SK-N-SH treated with all-trans-retinoic acid at 6 μM for 48 hours (cell line): ENCODE results near the gene ADCY1.

Experiments used
- ATAC-seq: fragments of 200-7000 bp; cut with Tn5 transposase; 3 replicates; pipeline ENCODE4 v1.9.1; 2020; ENCODE audit warnings: mild to moderate bottlenecking, moderate library complexity
- ARNTL ChIP-seq: fragments of 450-650 bp; formaldehyde crosslinking; IDR thresholded peaks from 2 replicates; pipeline ENCODE4 v1.5.0; 2020; ENCODE audit warnings: low read depth, mild to moderate bottlenecking, moderate library complexity, borderline replicate concordance
- CREB5 ChIP-seq: fragments of 250-450 bp; sonication (Bioruptor Pico); IDR thresholded peaks from 2 replicates; pipeline ENCODE4 v1.5.1; 2020; ENCODE audit warnings: low read depth, mild to moderate bottlenecking, moderate library complexity
- CSDC2 ChIP-seq: fragments of 250-450 bp; sonication (Bioruptor Pico); IDR thresholded peaks from 2 replicates; pipeline ENCODE4 v1.5.0; 2020; ENCODE audit warnings: mild to moderate bottlenecking, moderate library complexity
- CSRNP3 ChIP-seq: fragments of 250-450 bp; sonication (Bioruptor Pico); IDR thresholded peaks from 2 replicates; pipeline ENCODE4 v1.5.1; 2021; ENCODE audit warnings: mild to moderate bottlenecking, moderate library complexity
- ESRRG ChIP-seq: fragments of 250-450 bp; sonication (Bioruptor Pico); IDR thresholded peaks from 2 replicates; pipeline ENCODE4 v1.6.1; 2021; ENCODE audit warnings: mild to moderate bottlenecking
- GLIS3 ChIP-seq: fragments of 250-450 bp; sonication (Bioruptor Pico); IDR thresholded peaks from 2 replicates; pipeline ENCODE4 v1.5.0; 2020; ENCODE audit warnings: mild to moderate bottlenecking, moderate library complexity
- ISL1 ChIP-seq: fragments of 250-450 bp; sonication (Bioruptor Pico); IDR thresholded peaks from 2 replicates; pipeline ENCODE4 v2.1.2; 2022; ENCODE audit warnings: mild to moderate bottlenecking, moderate library complexity
- OSR1 ChIP-seq: fragments of 250-450 bp; sonication (Bioruptor Pico); IDR thresholded peaks from 2 replicates; pipeline ENCODE4 v1.8.0; 2022; ENCODE audit warnings: moderate library complexity, mild to moderate bottlenecking, inconsistent platforms
- PATZ1 ChIP-seq: fragments of 250-450 bp; sonication (Bioruptor Pico); IDR thresholded peaks from 2 replicates; pipeline ENCODE4 v1.8.0; 2020; ENCODE audit warnings: mild to moderate bottlenecking, moderate library complexity, borderline replicate concordance
- PPARA ChIP-seq: fragments of 250-450 bp; sonication (Bioruptor Pico); IDR thresholded peaks from 2 replicates; pipeline ENCODE4 v1.5.0; 2020; ENCODE audit warnings: mild to moderate bottlenecking, borderline replicate concordance
- RARB ChIP-seq: fragments of 250-450 bp; sonication (Bioruptor Pico); IDR thresholded peaks from 2 replicates; pipeline ENCODE4 v1.8.0; 2021; ENCODE audit warnings: mild to moderate bottlenecking, moderate library complexity
- SNAI2 ChIP-seq: fragments of 250-450 bp; sonication (Bioruptor Pico); IDR thresholded peaks from 2 replicates; pipeline ENCODE4 v1.5.0; 2020; ENCODE audit warnings: mild to moderate bottlenecking, moderate library complexity
- TCF4 ChIP-seq: fragments of 250-450 bp; sonication (Bioruptor Pico); IDR thresholded peaks from 2 replicates; pipeline ENCODE4 v1.8.0; 2021; ENCODE audit warnings: mild to moderate bottlenecking, moderate library complexity, borderline replicate concordance
- TOX ChIP-seq: fragments of 250-450 bp; sonication (Bioruptor Pico); IDR thresholded peaks from 2 replicates; pipeline ENCODE4 v1.8.0; 2021; ENCODE audit warnings: mild to moderate bottlenecking, moderate library complexity, borderline replicate concordance
- TSHZ2 ChIP-seq: fragments of 250-450 bp; sonication (Bioruptor Pico); IDR thresholded peaks from 2 replicates; pipeline ENCODE4 v1.5.0; 2020; ENCODE audit warnings: mild to moderate bottlenecking, moderate library complexity
- ZC3H10 ChIP-seq: fragments of 250-450 bp; sonication (Bioruptor Pico); IDR thresholded peaks from 2 replicates; pipeline ENCODE4 v1.5.1; 2021; ENCODE audit warnings: mild to moderate bottlenecking, moderate library complexity
- ZFP3 ChIP-seq: fragments of 250-450 bp; sonication (Bioruptor Pico); IDR thresholded peaks from 2 replicates; pipeline ENCODE4 v1.5.0; 2020; ENCODE audit warnings: mild to moderate bottlenecking, moderate library complexity
- ZNF565 ChIP-seq: fragments of 450-650 bp; formaldehyde crosslinking; conservative IDR thresholded peaks from 2 replicates; pipeline ENCODE4 v1.5.0; 2020; ENCODE audit warnings: low read depth, mild to moderate bottlenecking, moderate library complexity
- ZNF70 ChIP-seq: fragments of 450-650 bp; formaldehyde crosslinking; IDR thresholded peaks from 2 replicates; pipeline ENCODE4 v1.5.0; 2020; ENCODE audit warnings: mild to moderate bottlenecking, moderate library complexity
- TF ChIP-seq, protein P1 (sequence below): fragments of 250-450 bp; sonication (Bioruptor Pico); IDR thresholded peaks from 2 replicates; pipeline ENCODE4 v1.8.0; 2021; ENCODE audit warnings: low read depth, mild to moderate bottlenecking, moderate library complexity, borderline replicate concordance

The ADCY1 gene

DNA sequence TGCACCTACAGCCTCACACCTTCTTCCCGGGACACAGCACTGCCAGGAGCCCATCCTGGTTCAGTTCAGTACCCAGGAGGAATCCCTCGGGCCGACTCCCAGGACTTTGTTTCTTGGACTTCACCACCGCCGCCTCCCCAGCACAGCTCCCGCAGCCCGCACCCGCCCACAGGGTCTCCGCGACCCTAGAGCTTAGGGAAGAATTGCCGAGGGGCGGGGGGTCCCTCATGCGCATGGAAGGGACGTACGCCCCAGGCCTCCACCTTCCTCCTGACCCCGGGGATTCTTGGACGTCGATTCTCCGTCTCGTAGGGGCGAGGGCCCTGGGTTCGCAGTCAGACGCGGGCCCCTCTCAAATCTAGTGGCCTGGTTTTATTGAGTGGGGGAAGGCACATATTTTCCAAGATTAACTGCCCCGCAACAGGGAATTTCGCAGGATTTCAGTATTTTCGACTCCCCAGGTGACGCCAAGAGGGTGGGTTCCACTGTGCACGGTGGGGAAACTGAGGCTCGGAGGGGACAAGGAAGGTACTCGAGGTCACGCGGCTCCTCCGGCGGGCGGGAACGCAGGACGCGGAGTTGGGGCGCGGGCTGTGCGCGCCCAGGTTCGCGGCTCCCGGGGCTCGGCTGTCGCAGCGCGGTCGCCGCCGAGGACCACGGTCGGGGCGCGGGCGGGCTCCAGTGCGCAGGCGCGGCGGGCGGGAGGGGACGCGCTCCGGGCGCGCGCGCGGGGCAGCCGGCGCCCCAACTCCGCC lies at the start of gene ADCY1:
Gene ADCY1 (plus strand): TSS at position 708 of the 755 bp plus-strand sequence. CDS start 176 bp downstream, outside the sequence.
- ATAC-seq = no peak
- TF ChIP-seq CSDC2 (CRISPR knock-in tag) (no peak), RARB (CRISPR knock-in tag) (no peak), SNAI2 (CRISPR knock-in tag) (no peak), TCF4 (no peak), ZNF565 (no peak)

DNA sequence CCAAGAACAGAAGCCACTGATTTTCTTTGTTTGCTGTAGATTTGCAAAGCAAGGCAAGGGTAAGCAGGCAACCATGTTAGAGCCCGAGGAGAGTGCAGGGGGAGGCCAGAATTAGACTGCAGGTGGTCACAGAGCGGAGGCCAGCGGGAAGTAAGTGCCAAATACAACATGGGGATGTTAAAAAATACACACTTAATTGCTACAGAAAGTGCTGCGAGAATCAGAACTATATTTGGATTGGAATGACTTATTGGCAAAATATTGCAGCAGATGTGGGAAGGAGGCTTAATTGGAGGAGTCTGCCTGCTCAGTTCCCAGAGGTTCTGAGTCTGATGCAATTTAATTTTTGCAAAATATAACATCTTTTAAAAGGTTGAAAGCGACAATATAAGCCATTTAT lies 49.7 kb upstream of the ADCY1 start:
- no peak for TF ChIP-seq ISL1 (CRISPR knock-in tag)
- no peak for TF ChIP-seq ARNTL (CRISPR knock-in tag)
- no peak for TF ChIP-seq ZC3H10 (CRISPR knock-in tag)
- no peak for TF ChIP-seq ZNF565
- no peak for TF ChIP-seq ZNF70 (CRISPR knock-in tag)
- TF ChIP-seq PATZ1 (CRISPR knock-in tag) = no peak
- TF ChIP-seq GLIS3 (CRISPR knock-in tag) = no peak
- TF ChIP-seq ESRRG (CRISPR knock-in tag) = no peak
- TF ChIP-seq TCF4 = no peak
- no peak for TF ChIP-seq ZFP3 (CRISPR knock-in tag)
- TF ChIP-seq SNAI2 (CRISPR knock-in tag) = no peak
- TF ChIP-seq PPARA (CRISPR knock-in tag) = no peak
- TF ChIP-seq CSDC2 (CRISPR knock-in tag) = no peak
- TF ChIP-seq RARB (CRISPR knock-in tag) = no peak
- TF ChIP-seq CSRNP3 (CRISPR knock-in tag) = no peak
- no peak for TF ChIP-seq TOX (CRISPR knock-in tag)
- TF ChIP-seq CREB5 = no peak
- TF ChIP-seq, protein P1, sequence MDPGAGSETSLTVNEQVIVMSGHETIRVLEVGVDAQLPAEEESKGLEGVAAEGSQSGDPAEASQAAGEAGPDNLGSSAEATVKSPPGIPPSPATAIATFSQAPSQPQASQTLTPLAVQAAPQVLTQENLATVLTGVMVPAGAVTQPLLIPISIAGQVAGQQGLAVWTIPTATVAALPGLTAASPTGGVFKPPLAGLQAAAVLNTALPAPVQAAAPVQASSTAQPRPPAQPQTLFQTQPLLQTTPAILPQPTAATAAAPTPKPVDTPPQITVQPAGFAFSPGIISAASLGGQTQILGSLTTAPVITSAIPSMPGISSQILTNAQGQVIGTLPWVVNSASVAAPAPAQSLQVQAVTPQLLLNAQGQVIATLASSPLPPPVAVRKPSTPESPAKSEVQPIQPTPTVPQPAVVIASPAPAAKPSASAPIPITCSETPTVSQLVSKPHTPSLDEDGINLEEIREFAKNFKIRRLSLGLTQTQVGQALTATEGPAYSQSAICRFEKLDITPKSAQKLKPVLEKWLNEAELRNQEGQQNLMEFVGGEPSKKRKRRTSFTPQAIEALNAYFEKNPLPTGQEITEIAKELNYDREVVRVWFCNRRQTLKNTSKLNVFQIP = no peak
- no peak for TF ChIP-seq TSHZ2 (CRISPR knock-in tag)
- no peak for TF ChIP-seq OSR1
- no peak for ATAC-seq

GRCh38 chr7:45525057-45525456 lies 49.1 kb upstream of the ADCY1 start:
- ATAC-seq = no peak
- TF ChIP-seq ZC3H10 (CRISPR knock-in tag) (no peak), PPARA (CRISPR knock-in tag) (no peak), ARNTL (CRISPR knock-in tag) (no peak), RARB (CRISPR knock-in tag) (no peak), ZNF70 (CRISPR knock-in tag) (no peak), ESRRG (CRISPR knock-in tag) (no peak), SNAI2 (CRISPR knock-in tag) (no peak)
